SK-N-SH (cell line): ENCODE data around the gene ZC3H7B.

Experiments used
- CTCF ChIP-seq: fragments of 200-600 bp; sonication (generic); IDR thresholded peaks from 2 replicates; pipeline ENCODE4 v1.6.1; 2017; ENCODE audit warnings: antibody characterized with exemption, mild to moderate bottlenecking, moderate library complexity
- FOXJ3 ChIP-seq: sonication (generic); formaldehyde crosslinking; IDR thresholded peaks from 2 replicates; pipeline ENCODE4 v1.5.1; 2020; ENCODE audit warnings: mild to moderate bottlenecking, missing genetic modification reagents
- GABPA ChIP-seq: IDR thresholded peaks from 2 replicates; pipeline ENCODE4 v1.4.0; 2012; ENCODE audit warnings: low read depth, mild to moderate bottlenecking
- IRF3 ChIP-seq: fragments of 150-350 bp; IDR thresholded peaks from 2 replicates; pipeline ENCODE4 v1.6.1; 2016; ENCODE audit warnings: mild to moderate bottlenecking, low read depth, low read length
- JUND ChIP-seq: IDR thresholded peaks from 2 replicates; pipeline ENCODE4 v1.4.0; 2012
- MAX ChIP-seq: IDR thresholded peaks from 2 replicates; pipeline ENCODE4 v1.4.0; 2012; ENCODE audit warnings: low read depth
- POLR2AphosphoS5 ChIP-seq: IDR thresholded peaks from 2 replicates; pipeline ENCODE4 v1.6.1; 2012; ENCODE audit warnings: low read depth, low read length
- SMC3 ChIP-seq: IDR thresholded peaks from 2 replicates; pipeline ENCODE4 v1.6.1; 2012; ENCODE audit warnings: low read depth, low read length, improper control_type of control experiment
- TCF12 ChIP-seq: IDR thresholded peaks from 2 replicates; pipeline ENCODE4 v1.4.0; 2012

DNA sequence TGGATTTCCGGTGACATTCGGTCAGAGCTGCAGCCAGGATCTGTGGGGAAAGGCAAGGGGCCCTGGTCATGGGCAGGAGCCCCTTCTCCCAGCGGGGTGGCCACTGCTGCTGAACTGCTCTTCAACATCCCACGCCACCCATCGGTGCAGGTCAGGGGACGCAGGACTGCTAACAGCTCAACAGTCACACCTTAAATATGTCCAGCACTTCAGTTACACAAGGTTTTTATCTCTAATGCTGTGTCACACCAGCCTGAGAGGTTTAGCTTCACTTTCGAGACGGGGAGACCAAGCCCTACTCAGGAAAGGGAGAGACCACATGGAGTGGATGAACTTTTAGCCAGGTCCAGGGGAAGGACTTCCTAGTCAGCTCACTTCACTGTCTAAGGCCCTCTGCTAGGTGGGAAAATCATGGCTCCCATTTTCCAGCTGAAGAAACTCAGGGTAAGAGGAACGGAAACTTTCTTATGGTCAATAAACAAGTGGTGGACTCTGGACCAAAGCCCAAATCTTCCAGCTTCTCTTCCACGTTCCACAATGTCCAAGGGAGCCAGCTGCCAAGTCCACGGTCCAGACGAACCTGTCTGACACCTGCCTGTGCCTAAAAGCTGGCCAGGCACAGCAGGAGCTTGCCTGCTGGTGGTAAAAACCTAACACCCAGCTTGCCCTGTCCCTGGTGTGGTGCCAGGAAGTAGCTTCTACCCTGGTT lies 39.6 kb upstream of the ZC3H7B start:
- TF ChIP-seq CTCF (no peak), SMC3 (no peak), MAX (no peak), JUND (no peak), IRF3 (no peak), FOXJ3 (CRISPR knock-in tag) (no peak), TCF12 (no peak), POLR2AphosphoS5 (no peak), GABPA (no peak)
